ENCODE results near the gene ANAPC4.
"Not testable (repeated sequence)": the region's sequence is repeated elsewhere in the genome, so short reads cannot be mapped to it uniquely, and the experiment has no call there.

The ANAPC4 gene, protein sequence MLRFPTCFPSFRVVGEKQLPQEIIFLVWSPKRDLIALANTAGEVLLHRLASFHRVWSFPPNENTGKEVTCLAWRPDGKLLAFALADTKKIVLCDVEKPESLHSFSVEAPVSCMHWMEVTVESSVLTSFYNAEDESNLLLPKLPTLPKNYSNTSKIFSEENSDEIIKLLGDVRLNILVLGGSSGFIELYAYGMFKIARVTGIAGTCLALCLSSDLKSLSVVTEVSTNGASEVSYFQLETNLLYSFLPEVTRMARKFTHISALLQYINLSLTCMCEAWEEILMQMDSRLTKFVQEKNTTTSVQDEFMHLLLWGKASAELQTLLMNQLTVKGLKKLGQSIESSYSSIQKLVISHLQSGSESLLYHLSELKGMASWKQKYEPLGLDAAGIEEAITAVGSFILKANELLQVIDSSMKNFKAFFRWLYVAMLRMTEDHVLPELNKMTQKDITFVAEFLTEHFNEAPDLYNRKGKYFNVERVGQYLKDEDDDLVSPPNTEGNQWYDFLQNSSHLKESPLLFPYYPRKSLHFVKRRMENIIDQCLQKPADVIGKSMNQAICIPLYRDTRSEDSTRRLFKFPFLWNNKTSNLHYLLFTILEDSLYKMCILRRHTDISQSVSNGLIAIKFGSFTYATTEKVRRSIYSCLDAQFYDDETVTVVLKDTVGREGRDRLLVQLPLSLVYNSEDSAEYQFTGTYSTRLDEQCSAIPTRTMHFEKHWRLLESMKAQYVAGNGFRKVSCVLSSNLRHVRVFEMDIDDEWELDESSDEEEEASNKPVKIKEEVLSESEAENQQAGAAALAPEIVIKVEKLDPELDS
- 50.0 to 84.3 (median 77.2) reads per million in 4 donors for total RNA-seq

DNA sequence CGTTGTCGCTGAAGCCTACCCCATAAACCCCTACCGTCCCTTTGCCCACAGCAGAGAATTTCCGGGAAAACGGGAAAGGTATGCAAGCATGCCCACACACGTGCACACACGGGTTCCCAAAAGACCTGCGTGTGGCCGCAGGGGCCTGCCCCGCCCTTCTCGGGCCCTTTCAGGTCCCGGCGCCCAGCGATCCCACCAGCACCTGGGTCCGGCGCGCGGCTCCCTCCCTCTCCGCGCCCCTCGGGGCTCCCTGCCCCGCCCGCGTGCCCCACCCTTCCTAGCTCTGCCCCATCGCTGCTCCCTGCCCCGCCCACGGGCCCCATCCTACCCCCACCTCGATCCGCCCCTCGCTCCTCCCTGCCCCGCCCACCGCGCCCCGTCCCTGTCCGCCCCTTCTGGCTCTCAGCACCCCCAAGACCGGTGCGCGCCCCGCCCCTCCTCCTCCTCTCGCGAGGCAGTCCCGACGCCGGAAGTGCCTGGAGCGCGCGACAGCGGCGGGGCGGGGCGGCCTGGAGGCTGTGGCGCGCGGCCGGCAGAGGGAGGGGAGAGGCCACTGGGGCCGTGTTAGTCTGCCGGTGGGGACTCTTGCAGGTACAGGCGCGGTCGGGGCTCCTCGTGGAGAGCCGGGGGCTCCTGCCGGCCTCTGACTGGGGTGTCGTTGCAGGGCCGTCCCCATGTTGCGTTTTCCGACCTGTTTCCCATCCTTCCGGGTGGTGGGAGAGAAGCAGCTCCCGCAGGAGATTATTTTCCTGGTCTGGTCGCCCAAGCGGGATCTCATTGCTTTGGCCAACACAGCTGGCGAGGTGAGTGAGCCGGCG lies at the start of gene ANAPC4:
Gene ANAPC4, plus strand, starts transcription at position 510 of the 818 bp plus-strand sequence. Its CDS starts 165 bp downstream, at position 675.
- peak; percentile 97 to 99 (median 98) for DNase-seq

DNA sequence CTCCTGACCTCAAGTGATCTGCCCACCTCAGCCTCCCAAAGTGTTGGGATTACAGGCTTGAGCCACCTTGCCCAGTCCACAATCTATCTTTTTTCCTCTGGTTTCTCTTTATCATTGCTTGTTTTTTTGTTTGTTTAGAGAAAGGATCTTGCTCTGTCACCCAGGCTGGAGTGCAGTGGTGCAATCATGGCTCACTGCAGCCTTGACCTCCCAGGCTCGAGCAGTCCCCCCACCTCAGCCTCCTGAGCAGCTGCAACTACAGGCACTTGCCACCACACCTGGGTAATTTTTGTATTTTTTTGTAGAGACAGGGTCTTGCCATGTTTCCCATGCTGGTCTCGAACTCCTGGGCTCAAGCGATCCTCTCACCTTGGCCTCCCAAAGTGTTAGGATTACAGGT lies 48.6 kb upstream of the ANAPC4 start:
- DNase-seq = not testable (repeated sequence)

DNA sequence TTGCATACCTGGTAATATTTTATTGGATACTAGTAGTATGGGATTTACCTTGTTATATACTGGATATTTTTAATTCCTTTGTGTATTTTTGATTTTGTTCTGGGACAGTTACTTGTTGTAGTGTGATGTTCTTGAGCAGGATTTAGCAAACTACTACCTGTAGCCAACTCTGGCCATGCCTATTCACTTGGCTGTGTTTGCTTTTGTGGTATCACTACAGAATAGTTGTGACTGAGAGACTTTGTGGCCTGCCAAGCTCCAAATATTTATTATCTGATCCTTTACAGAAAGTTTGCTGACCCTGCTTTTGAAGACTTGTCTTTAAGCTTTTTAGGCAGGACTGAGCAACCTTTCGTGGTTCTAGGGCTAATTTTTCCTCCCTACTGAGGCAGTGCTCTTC lies 46.7 kb upstream of the ANAPC4 start:
- no peak for DNase-seq

DNA sequence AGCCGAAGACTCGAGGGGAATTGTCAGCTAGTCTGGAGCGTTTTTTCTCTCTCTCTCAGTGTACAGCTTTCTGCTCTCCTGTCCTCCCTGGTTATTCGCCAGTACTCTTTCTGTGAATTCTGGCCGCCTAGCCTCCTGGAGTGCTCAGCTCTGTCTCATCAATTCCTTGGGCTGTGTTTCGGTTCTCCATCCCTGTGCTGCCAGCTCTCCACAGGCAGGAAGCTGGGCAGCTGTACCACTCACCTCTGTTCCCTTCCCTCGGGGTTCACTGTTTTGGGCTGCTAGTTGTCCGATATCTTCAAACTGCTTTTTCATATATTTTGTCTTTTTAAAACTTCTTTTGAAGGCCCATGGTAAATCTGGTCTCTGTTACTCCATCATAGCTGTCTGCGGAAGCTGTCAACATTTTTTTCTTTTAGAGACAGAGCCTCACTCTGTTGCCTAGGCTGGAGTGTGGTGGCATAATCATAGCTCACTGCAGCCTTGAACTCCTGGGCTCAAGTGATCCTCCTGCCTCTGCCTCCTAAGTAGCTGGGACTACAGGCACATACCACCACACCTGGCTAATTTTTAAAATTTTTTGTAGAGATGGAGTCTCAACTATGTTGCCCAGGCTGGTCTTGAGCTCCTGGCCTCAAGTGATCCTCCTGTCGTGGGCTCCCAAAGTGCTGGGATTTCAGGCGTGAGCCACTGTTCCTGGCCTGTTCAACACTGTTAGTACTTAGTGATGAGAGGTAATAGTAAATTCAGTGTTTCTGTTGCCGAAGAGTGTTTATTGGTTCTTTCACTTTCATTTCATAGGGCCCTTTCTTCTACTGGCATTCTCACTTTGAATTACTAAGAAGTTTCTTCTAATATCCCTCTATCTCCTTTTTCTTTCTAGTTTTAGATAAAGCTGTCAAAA lies 45.9 kb upstream of the ANAPC4 start:
- peak in 1 of 5 donors; percentile 53 for DNase-seq

DNA sequence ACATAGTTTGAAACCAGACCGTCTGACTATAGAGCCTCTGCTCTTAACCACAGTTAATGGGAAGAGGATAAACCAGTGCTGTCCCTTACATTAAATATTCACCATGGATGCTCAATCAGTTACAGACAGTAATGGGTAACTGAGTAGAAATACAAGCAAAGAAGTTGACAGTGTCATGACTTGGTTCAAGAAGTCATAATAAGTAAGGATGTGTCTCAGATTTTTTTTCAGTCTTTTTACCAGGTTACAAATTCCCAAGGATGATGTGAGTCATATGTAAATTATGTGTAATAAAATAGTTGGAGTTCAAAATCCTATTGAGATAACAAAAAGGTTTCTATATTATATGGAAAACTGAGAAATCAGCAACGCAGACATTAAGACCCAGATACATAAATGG lies 33.4 kb upstream of the ANAPC4 start:
- no peak for DNase-seq

DNA sequence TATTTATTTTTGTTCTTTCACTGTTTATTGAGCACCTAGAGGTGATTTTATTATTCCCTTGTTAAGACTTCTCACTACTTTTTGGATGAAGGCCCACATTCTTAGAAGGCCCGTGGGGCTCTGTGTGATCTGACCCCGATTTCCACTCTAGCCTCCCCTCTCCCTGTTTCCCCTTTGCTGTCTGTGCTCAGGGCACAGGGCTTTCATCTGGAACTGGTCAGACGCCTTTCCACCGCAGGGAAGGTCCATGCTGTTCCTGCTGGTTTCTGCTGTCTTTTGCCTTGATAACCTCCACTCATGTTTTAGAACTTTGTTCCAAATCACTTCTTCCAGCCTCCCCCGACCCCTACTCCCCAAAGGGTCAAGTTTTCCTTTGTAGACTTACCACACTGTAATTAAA lies 31.3 kb upstream of the ANAPC4 start:
- no peak for DNase-seq

DNA sequence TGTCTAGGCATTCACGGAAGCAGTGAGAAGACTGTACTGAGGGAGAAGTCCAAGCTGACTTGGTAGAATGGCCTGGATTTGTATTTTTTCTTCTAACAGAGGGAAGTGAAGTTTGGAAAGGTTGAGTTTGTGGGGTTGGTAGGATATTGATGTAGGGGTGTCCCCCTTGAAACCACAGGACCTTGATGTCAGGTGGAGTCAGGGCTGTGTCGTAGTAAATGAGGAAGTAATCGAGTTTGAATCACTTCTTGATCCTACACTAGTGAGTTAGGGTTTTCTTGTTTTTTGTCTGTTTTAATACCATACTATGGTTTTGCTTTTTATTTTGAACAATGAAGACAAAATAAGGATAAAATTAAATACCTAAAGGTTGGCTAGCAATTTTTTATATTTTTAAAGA lies 30.1 kb upstream of the ANAPC4 start:
- DNase-seq = no peak

DNA sequence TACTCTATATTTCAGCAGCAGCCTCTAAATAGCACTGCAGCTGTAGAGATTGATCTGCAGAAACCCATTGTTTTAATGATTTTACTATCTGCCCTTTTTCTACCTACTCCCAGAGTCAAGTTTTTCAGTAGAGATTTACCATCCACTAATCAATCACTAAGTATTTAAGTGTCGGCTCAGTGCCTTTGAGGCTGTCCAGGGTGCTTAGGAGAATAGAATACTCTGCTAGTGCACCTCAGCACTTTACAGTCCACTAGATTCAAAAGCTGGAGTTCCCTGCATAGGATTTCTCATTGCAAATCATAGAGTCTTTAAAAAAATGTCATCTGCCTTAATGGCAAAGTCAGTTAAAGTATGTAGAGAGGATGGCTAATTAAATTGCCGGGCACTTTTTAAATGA lies 29.6 kb upstream of the ANAPC4 start:
- DNase-seq = no peak

DNA sequence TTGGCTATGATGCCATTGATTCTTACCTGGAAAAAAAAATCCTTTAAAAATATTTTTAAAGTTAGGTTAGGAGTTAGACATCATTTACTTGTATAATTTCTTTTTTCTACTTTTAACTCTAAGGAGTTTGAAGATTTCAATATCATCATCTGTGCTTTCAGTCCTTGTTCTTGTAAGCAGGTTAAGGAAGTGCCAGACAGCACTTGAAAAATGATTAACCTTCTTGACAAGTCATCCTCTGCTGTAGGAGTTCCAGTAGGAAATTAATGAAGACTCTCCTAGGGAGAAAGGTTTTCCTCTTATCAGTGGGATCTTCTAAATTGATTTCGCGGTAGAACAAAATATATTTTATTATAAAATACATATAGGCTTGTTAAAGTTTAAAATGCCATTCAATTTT lies 29.1 kb upstream of the ANAPC4 start:
- no peak for DNase-seq

DNA sequence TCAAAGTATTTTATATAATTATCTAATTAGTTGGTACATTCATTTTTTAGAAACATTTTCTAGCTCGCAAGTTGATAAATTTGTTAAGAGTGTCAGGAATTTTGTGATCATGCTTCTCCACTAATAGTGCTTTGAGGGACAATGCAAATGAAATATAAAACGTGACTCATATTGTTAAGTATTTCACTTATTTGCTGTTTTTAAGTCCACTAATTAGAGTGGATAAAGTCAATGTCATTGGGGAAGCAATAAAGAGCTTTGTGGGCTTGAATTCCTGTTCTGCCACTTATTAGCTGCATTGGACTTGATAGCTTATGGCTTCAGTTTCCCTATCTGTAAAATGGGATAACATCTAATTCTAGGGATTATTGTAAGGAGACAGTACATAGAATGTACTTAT lies 26.5 kb upstream of the ANAPC4 start:
- DNase-seq = no peak

DNA sequence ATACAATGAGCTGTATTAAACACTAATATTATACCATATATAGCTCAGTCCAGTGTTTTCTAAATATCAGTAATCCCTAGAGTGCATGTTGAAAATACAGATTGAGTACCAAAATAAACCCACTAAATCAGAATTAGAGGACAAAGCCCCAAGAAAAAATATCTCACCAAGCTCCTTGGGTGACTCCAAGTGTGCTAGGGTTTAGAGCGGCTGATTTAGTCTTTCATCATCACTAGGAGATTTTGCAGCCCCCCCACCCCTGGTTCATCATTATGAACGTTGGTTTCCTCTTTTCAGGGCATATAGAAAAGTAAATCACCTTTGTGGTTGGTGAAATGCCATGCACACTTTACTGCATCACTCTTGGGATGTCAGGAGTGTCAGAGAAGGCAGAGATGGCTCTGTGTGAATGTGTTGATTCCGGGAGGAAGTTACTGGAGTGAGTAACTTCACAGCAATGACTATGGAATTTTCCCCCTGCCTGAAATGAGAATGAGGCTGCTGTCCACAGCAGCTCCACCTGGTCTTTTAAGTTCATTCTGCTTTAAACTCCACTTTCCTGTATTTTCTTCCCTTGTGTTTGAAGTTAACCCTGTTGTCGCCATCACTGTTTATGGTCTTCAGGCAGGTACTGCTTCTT lies 25.2 kb upstream of the ANAPC4 start:
- no peak for DNase-seq

DNA sequence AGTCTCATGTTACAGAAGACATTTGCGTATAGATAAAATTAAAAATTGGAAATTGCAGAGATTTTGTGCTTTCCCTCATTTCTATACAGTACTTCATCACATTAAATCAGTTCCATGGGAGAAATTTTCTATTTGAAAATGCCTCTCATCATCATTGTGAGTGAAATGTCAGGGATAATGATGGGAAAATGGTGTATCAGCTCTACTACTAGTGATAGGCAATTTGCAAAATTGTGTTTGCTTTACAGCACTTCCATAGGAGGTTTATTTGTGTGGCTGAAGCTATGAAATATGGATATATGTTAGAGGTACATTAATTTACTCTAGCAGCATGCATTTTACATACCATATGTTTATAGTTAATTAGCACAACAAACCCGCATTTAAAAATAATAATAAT lies 21.0 kb upstream of the ANAPC4 start:
- no peak for DNase-seq

DNA sequence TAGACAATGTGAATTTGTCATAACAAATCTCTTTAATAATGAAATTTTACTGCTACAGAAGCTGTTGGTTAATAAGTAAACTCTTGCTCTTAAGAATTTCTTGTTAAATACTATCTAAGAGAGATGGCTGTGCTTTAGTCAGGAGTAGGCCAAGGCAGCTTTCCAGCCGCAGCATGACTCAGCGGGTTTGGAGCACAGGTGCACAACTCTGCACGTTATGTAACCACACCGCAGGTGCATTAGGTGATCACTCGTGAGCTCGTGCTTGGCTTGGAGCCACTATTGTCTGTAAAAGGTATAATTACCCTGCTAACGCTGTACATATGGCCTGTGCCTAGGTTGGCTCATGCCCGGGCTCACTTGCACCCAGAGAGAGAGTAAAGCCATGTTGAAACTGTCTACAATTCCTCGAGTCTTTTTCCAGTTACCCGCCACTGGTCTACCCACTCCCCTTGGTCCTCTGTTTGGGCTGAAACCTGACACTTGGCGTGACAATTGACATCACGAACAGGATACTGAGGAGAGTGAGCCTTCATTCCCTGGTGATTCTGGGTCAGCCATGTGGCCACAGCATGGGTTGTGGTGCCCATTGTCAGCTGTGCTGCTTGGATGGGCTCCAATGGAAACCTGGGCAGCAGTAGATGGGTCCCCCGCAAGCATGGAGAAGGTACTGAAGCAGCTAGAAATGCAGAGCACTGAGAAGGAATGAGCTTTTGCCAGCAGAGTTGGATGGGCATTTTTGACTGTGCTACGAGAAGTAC lies 18.4 kb upstream of the ANAPC4 start:
- no peak for DNase-seq

DNA sequence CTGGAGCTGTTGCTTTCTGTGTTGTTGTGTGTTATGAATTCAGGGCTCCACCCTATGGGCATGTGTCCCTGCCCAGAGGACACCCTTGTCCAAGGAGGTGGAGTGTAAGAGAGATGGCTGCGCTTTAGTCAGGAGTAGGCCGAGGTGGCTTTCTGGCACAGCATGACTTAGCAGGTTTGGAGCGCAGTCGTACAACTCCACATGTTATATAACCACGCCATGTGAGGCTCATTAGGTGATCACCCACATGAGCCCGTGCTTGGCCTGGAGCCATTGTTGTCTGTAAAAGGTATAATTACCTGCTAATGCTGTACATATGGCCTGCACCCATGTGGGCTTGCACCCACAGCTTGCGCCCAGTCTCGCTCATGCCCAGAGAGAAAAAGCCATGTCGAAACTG lies 15.8 kb upstream of the ANAPC4 start:
- no peak for DNase-seq

DNA sequence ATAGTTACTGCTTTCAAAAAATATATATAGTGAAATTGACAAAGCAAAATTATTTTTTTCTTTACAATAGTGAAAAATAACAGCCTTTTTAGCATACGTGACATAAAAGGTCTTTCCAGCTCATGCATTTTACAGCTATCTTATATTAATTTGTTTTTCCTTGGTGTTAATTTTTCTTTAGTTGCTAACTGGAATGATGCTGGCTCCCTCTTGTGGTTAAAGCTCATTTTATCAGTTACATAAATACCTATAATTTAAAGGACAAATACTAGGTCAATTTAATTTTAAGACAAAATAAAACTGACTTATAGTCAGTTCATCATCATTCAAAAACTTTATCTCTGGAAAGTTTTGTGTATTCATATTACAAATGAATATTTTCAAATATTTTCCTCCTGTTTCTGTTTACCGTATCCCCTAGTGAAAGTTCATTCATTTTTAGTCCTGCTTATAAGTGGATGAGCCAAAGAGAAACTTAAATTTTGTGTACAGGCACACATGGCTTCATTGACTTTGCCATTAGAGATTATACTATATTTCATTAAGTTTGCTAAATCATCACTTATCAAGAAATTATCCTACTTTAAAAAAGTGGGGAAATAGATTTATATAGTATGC lies 9.9 kb upstream of the ANAPC4 start:
- DNase-seq = peak in 1 of 5 donors; percentile 31

DNA sequence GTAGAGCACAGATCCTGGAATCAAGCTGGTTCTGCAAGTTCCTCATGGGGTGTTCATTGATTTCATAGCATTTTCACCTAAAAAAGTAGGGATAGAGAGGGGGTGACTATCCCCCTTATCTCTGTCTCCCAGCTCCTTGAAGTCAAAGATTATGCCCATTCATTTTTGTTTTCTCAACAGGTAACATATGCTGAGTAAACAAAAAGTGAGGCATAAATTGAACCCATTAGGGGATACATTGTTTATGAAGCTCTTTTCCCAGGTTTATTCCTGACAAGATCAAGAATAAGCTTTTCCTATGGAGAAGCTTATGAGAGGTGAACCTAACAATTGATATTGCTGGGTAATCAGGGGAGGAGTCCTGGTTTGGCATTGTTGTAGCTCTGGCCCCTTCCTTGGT lies 9.2 kb upstream of the ANAPC4 start:
- DNase-seq = no peak

DNA sequence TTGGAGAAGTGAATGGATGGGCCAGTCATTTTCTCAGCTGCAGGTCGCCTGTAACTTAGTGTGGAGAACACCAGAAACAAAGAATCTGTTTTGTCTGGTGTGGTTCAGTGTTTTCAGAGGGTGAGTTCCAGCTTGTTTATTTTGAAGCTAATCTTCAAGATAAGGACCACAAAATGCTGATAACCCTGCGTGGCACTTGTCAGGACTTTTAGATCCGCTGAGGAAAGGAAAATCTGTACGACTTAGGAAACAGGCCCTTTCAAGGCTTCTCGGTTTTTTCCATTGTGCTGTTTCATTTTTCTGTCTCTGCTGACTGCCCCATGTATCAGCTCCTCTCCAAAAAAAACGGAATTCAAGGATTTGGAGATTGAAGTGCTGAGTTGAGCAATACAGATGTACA lies 8.7 kb upstream of the ANAPC4 start:
- no peak for DNase-seq

DNA sequence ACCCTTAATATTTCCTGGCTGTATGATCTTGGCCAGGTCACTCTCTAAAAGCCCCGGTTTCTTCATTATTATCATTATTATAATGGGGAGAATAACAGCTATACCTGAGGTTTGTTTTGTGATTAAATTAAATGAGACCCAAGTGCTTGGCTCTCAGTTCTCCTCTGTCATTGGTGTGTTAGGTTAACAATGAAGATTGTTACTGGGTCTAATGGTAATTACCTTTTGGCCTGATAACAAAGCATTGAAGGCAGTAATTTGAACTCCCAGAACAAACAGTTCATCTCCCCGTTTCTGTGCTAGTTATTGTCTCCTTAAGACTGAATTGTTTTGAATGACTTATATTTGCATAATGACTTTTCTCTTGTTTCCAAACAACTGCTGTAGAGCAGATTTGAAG lies 6.8 kb upstream of the ANAPC4 start:
- no peak for DNase-seq

DNA sequence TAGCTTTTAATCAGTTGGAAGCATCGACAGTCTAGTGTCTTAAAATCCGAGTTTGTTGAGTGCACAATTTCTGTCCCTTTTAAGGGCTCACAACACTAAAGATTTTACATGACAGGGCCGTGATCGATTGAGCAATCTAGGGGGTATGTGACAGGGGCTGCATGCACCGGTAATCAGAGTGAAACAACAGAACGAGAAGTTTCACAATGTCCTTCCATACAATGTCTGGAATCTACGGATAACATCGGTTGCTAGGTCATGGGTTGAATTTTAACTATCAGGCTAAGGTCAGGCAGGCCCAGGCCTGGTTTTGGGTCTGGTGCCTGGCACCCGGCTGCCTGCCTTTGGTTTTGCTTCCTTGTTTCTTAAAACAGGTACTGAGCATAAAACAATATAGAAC lies 4.5 kb upstream of the ANAPC4 start:
- DNase-seq = not testable (repeated sequence)

All from T-helper 1 cell (primary cell).